ENCODE data around the gene STBD1. TPM values are rescaled to one million over a fixed set of nuclear protein-coding genes. Genes with fewer than 3 reads are reported as not detected.

STBD1 gene
- total and polyA plus RNA-seq, 10 donors = 0.26 to 3.1 (median 1.6) TPM

GRCh38 chr4:76276813-76277212, 29.7 kb upstream of the STBD1 start:
- WGBS, 5 donors = 73 to 85% (median 79%) methylated on average over 9 of the region's 9 CpGs
- no peaks in the 10 kb centered on the region for H3K9me3 ChIP-seq

GRCh38 chr4:76277667-76278066, 28.9 kb upstream of the STBD1 start:
- DNase-seq = no peak
- TF ChIP-seq POLR2AphosphoS5 (IDR thresholded peaks at IDR 0.05) = no peak
- no peak for TF ChIP-seq CTCF (IDR thresholded peaks at IDR 0.05 in 8 of 11, conservative IDR thresholded peaks at IDR 0.05 in 3 of 11)
- no peak for TF ChIP-seq POLR2A (IDR thresholded peaks at IDR 0.05)
- Histone ChIP-seq H3K4me1 (no peaks in the 10 kb centered on the region), H3K27ac (no peak overlapping the region), H3K36me3 (no peaks in the 10 kb centered on the region), H3K4me3 (no peak overlapping the region), H3K27me3 (replicated peaks in 1 of 7) (no peaks in the 10 kb centered on the region), H3K9me3 (no peaks in the 10 kb centered on the region)
- 57 to 89% (median 75%) methylated on average over 1 of the region's 1 CpG for WGBS, 5 donors
- intact Hi-C loops (cut with DNase I; ENCODE audit: low total_unique reads) = no loop called here

More at GRCh38 chr4:76276813-76277212, 29.7 kb upstream of the STBD1 start:
- Histone ChIP-seq H3K36me3 (no peaks in the 10 kb centered on the region), H3K27ac (no peak overlapping the region), H3K27me3 (replicated peaks in 1 of 7) (no peaks in the 10 kb centered on the region), H3K4me3 (no peak overlapping the region), H3K4me1 (no peaks in the 10 kb centered on the region)
- TF ChIP-seq CTCF (IDR thresholded peaks at IDR 0.05 in 8 of 11, conservative IDR thresholded peaks at IDR 0.05 in 3 of 11) (no peak), POLR2A (IDR thresholded peaks at IDR 0.05) (no peak), POLR2AphosphoS5 (IDR thresholded peaks at IDR 0.05) (no peak)
- intact Hi-C loops (cut with DNase I; ENCODE audit: low total_unique reads) = no loop called here
- DNase-seq = no peak

GRCh38 chr4:76278583-76278982, 27.9 kb upstream of the STBD1 start:
- intact Hi-C loops (cut with DNase I; ENCODE audit: low total_unique reads) = no loop called here
- no peak overlapping the region for H3K27ac ChIP-seq

GRCh38 chr4:76279462-76279861, 27.1 kb upstream of the STBD1 start:
- DNase-seq = no peak

More at GRCh38 chr4:76278583-76278982, 27.9 kb upstream of the STBD1 start:
- no peaks in the 10 kb centered on the region for H3K9me3 ChIP-seq
- H3K4me1 ChIP-seq = no peaks in the 10 kb centered on the region
- TF ChIP-seq CTCF (IDR thresholded peaks at IDR 0.05 in 8 of 11, conservative IDR thresholded peaks at IDR 0.05 in 3 of 11) = no peak
- DNase-seq = no peak
- WGBS, 5 donors = 41 to 84% (median 64%) methylated on average over 1 of the region's 1 CpG
- no peak overlapping the region for H3K4me3 ChIP-seq
- H3K36me3 ChIP-seq = no peaks in the 10 kb centered on the region
- H3K27me3 ChIP-seq (replicated peaks in 1 of 7) = no peaks in the 10 kb centered on the region

More at GRCh38 chr4:76279462-76279861, 27.1 kb upstream of the STBD1 start:
- Histone ChIP-seq H3K4me3 (no peak overlapping the region), H3K27me3 (replicated peaks in 1 of 7) (no peaks in the 10 kb centered on the region), H3K4me1 (no peaks in the 10 kb centered on the region), H3K36me3 (no peaks in the 10 kb centered on the region), H3K9me3 (no peaks in the 10 kb centered on the region), H3K27ac (no peak overlapping the region)
- WGBS, 5 donors = 49 to 95% (median 69%) methylated on average over 4 of the region's 4 CpGs
- TF ChIP-seq CTCF (IDR thresholded peaks at IDR 0.05 in 8 of 11, conservative IDR thresholded peaks at IDR 0.05 in 3 of 11) (no peak), POLR2A (IDR thresholded peaks at IDR 0.05) (no peak), POLR2AphosphoS5 (IDR thresholded peaks at IDR 0.05) (no peak)
- intact Hi-C loops (cut with DNase I; ENCODE audit: low total_unique reads) = no loop called here
